Brain microvascular endothelial cell (primary cell): Measurements from ENCODE around the gene SCLT1.

Experiments
- DNase-seq: peaks from one replicate; pipeline ENCODE4 v3.0.0-alpha.2; 2020
- H3K27ac ChIP-seq: fragments of 250-450 bp; sonication (Bioruptor Pico); 2 replicates; pipeline ENCODE4 v1.5.1; 2020; ENCODE audit warnings: mild to moderate bottlenecking, moderate library complexity
- H3K27me3 ChIP-seq: fragments of 250-450 bp; sonication (Bioruptor Pico); replicated peaks from 2 replicates; pipeline ENCODE4 v1.5.1; 2020; ENCODE audit warnings: mild to moderate bottlenecking
- H3K36me3 ChIP-seq: fragments of 250-450 bp; sonication (Bioruptor Pico); replicated peaks from 2 replicates; pipeline ENCODE4 v1.5.1; 2020; ENCODE audit warnings: mild to moderate bottlenecking
- H3K4me3 ChIP-seq: 2 replicates; pipeline ENCODE4 v1.5.1; 2011; ENCODE audit warnings: low read depth, mild to moderate bottlenecking, control low read depth, low read length, moderate library complexity
- CTCF ChIP-seq: IDR thresholded peaks from 2 replicates; pipeline ENCODE4 v1.5.1; 2011; ENCODE audit warnings: low read depth, mild to moderate bottlenecking, moderate library complexity, low read length, control low read depth, inconsistent platforms; ENCODE audit errors: missing control alignments
- in situ Hi-C: cut with HindIII; loops from 2 replicates; pipeline ENCODE4 v1.10.0; 2017; ENCODE audit warnings: low sequenced_read_pairs, low pct_ligation_motif_present

SCLT1 gene

GRCh38 chr4:128978985-128979384, 114.4 kb downstream of the SCLT1 start:
- in situ Hi-C loops, result no loop called here
- no peaks in the 10 kb centered on the region for H3K36me3 ChIP-seq
- no peak for TF ChIP-seq CTCF
- no peak for DNase-seq
- H3K27ac ChIP-seq, result no peak overlapping the region
- no peak overlapping the region for H3K4me3 ChIP-seq
- no peaks in the 10 kb centered on the region for H3K27me3 ChIP-seq

- Histone ChIP-seq H3K27ac (no peak overlapping the region), H3K27me3 (no peaks in the 10 kb centered on the region), H3K4me3 (no peak overlapping the region), H3K36me3 (no peaks in the 10 kb centered on the region)
- no peak for TF ChIP-seq CTCF
- no peak for DNase-seq
- in situ Hi-C loops, result no loop called here
Observed at GRCh38 chr4:128974136-128974581, 119.2 kb downstream of the SCLT1 start.

- no peak for TF ChIP-seq CTCF
- no peaks in the 10 kb centered on the region for H3K36me3 ChIP-seq
- in situ Hi-C loops, result no loop called here
- H3K4me3 ChIP-seq, result no peak overlapping the region
- no peak for DNase-seq
- no peaks in the 10 kb centered on the region for H3K27me3 ChIP-seq
- H3K27ac ChIP-seq, result no peak overlapping the region
Observed at GRCh38 chr4:128973384-128973783, 120.0 kb downstream of the SCLT1 start.

GRCh38 chr4:128961405-128961804, 131.9 kb downstream of the SCLT1 start:
- Histone ChIP-seq H3K36me3 (no peaks in the 10 kb centered on the region), H3K27me3 (no peaks in the 10 kb centered on the region), H3K4me3 (no peak overlapping the region), H3K27ac (no peak overlapping the region)
- DNase-seq, result no peak
- in situ Hi-C loops, result no loop called here
- TF ChIP-seq CTCF, result no peak

GRCh38 chr4:128958194-128958593, 135.1 kb downstream of the SCLT1 start:
- no peaks in the 10 kb centered on the region for H3K36me3 ChIP-seq
- no peak overlapping the region for H3K27ac ChIP-seq
- no peak for DNase-seq
- in situ Hi-C loops, result no loop called here
- TF ChIP-seq CTCF, result no peak
- no peaks in the 10 kb centered on the region for H3K27me3 ChIP-seq
- no peak overlapping the region for H3K4me3 ChIP-seq

GRCh38 chr4:128957459-128957858, 135.9 kb downstream of the SCLT1 start:
- no peak for TF ChIP-seq CTCF
- Histone ChIP-seq H3K27ac (no peak overlapping the region), H3K36me3 (no peaks in the 10 kb centered on the region), H3K4me3 (no peak overlapping the region), H3K27me3 (no peaks in the 10 kb centered on the region)
- no peak for DNase-seq
- in situ Hi-C loops, result no loop called here
